Measurements from ENCODE around the gene RAB14.

The RAB14 gene

DNA sequence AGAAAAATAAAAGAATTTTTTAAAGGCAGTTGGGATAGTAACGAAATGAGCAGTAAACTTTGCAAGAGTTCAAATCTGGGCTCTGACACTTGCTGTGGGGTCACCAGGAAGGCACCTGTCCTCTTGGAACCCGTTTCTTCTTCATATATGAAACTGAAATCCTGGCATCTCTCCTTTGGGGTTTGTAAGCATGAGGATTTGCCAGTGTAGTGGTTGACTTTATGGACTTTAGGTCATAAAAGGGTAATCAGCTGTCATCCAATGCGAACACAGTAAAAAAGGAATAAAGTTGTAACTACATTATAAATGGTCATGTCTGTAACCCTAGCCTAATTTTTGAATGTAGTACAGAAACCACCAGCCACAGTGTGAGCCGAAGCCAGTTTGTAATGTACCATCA is 1.3 kb downstream of the RAB14 start:
- no peak for TF ChIP-seq HOXA7 (CRISPR knock-in tag; IDR thresholded peaks at IDR 0.05; ENCODE audit: borderline replicate concordance)
- TF ChIP-seq ZNF350 (tag by site-specific recombination; IDR thresholded peaks at IDR 0.05): peak; percentile 94
- ChIA-PET POLR2A (no interaction called here), CTCF (interaction anchor here (0.7 to 5.2 kb wide), 7 partner anchors 12 to 219 kb away, joined by 3 to 36 read pairs (median 4); no protein-coding TSS in a partner anchor)
- H3K4me1 ChIP-seq (ENCODE audit: control insufficient read depth, insufficient read depth, low read length): peaks cover 4% of the 10 kb centered on the region; the same call in 1 of the 2 replicates
- peak overlapping the region; percentile 95 for H3K4me3 ChIP-seq (ENCODE audit: low read depth, low read length)
- H3K9me3 ChIP-seq (ENCODE audit: control insufficient read depth, insufficient read depth, low read depth, low read length): no peaks in the 10 kb centered on the region
- no peaks in the 10 kb centered on the region for H3K36me3 ChIP-seq (ENCODE audit: control insufficient read depth in 2 of 2, insufficient read depth in 1 of 2, low read length in 2 of 2)
- H3K27ac ChIP-seq (ENCODE audit: extremely low read depth, low read depth, low read length): no peak overlapping the region

- no peak for TF ChIP-seq RBAK (tag by site-specific recombination; IDR thresholded peaks at IDR 0.05)
- no peak; the same call in 1 of the 2 replicates for TF ChIP-seq TCF7L2 (IDR thresholded peaks at IDR 0.05; ENCODE audit: borderline replicate concordance, low read depth, low read length)
- TF ChIP-seq ZNF580 (tag by site-specific recombination; IDR thresholded peaks at IDR 0.05): no peak
- no peak for TF ChIP-seq ZNF174 (tag by site-specific recombination; IDR thresholded peaks at IDR 0.05)
- no peak for TF ChIP-seq PRDM10 (tag by site-specific recombination; IDR thresholded peaks at IDR 0.05)
- TF ChIP-seq ZFP3 (tag by site-specific recombination; IDR thresholded peaks at IDR 0.05; ENCODE audit: low read depth): no peak
- TF ChIP-seq ZNF560 (tag by site-specific recombination; IDR thresholded peaks at IDR 0.05; ENCODE audit: borderline replicate concordance): no peak
- peak overlapping the region; percentile 95 for H3K4me3 ChIP-seq (ENCODE audit: low read depth, low read length)
- ChIA-PET CTCF (interaction anchor here (0.9 to 5.2 kb wide), 6 partner anchors 11 to 218 kb away, joined by 3 to 36 read pairs (median 4); no protein-coding TSS in a partner anchor), POLR2A (interaction anchor here (1.1 kb wide), 1 partner anchor 15 kb away, joined by 4 read pairs; no protein-coding TSS in a partner anchor)
- H3K27ac ChIP-seq (ENCODE audit: extremely low read depth, low read depth, low read length): no peak overlapping the region
- H3K36me3 ChIP-seq (ENCODE audit: control insufficient read depth in 2 of 2, insufficient read depth in 1 of 2, low read length in 2 of 2): no peaks in the 10 kb centered on the region
- H3K9me3 ChIP-seq (ENCODE audit: control insufficient read depth, insufficient read depth, low read depth, low read length): no peaks in the 10 kb centered on the region
- H3K4me1 ChIP-seq (ENCODE audit: control insufficient read depth, insufficient read depth, low read length): peaks cover 4% of the 10 kb centered on the region; the same call in 1 of the 2 replicates
Measured at GRCh38 chr9:121199921-121200320, 1.7 kb downstream of the RAB14 start.

DNA sequence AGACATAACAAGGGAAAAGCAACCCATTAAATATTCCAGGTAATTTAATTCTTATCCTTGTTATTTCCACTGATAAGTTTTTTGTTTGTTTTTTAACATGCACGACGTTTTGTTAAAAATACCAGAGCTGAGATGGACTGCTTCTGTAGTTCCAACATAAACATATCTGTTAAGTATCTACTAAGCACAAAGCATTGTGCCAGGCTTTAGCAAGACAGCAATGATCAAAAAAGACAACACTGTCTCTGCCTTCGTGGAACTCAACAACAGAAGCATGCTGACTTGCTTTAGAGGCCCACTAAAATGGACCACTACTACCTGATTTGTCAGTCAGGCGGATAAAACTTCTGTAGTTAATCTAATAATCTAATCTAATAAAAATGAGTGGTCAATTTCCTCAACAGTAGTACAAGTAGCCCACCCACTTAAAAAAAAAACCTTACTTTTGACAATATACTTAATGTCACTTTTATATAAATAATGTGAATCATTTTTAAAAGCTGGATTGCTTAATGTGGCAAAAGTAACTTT is 3.1 kb downstream of the RAB14 start:
- TF ChIP-seq SP3 (tag by site-specific recombination; IDR thresholded peaks at IDR 0.05): no peak
- TF ChIP-seq ZNF335 (tag by site-specific recombination; conservative IDR thresholded peaks at IDR 0.05): peak; percentile 71
- no peak overlapping the region for H3K27ac ChIP-seq (ENCODE audit: extremely low read depth, low read depth, low read length)
- no peaks in the 10 kb centered on the region for H3K9me3 ChIP-seq (ENCODE audit: control insufficient read depth, insufficient read depth, low read depth, low read length)
- CTCF ChIA-PET: interaction anchor here (0.7 to 5.2 kb wide), 6 partner anchors 9 to 217 kb away, joined by 3 to 36 read pairs (median 4); no protein-coding TSS in a partner anchor
- peaks cover 4% of the 10 kb centered on the region; the same call in 1 of the 2 replicates for H3K4me1 ChIP-seq (ENCODE audit: control insufficient read depth, insufficient read depth, low read length)
- POLR2A ChIA-PET: interaction anchor here (0.7 kb wide), 1 partner anchor 88 kb away, joined by 3 read pairs; no protein-coding TSS in a partner anchor
- no peaks in the 10 kb centered on the region for H3K36me3 ChIP-seq (ENCODE audit: control insufficient read depth in 2 of 2, insufficient read depth in 1 of 2, low read length in 2 of 2)
- peak overlapping the region; percentile 2 for H3K4me3 ChIP-seq (ENCODE audit: low read depth, low read length)

GRCh38 chr9:121197132-121197531 is 4.5 kb downstream of the RAB14 start:
- no peaks in the 10 kb centered on the region for H3K36me3 ChIP-seq (ENCODE audit: control insufficient read depth in 2 of 2, insufficient read depth in 1 of 2, low read length in 2 of 2)
- POLR2A ChIA-PET: no interaction called here
- H3K4me1 ChIP-seq (ENCODE audit: control insufficient read depth, insufficient read depth, low read length): peaks cover 4% of the 10 kb centered on the region; the same call in 1 of the 2 replicates
- TF ChIP-seq GLI4 (tag by site-specific recombination; IDR thresholded peaks at IDR 0.05): no peak
- no peak for TF ChIP-seq ZNF837 (tag by site-specific recombination; IDR thresholded peaks at IDR 0.05)
- peak; percentile 44; the same call in 1 of the 2 replicates for TF ChIP-seq PRDM1 (tag by site-specific recombination; IDR thresholded peaks at IDR 0.05)
- CTCF ChIA-PET: interaction anchor here (0.6 to 1.0 kb wide), 5 partner anchors 23 to 1034 kb away, joined by 3 to 4 read pairs (median 3); no protein-coding TSS in a partner anchor
- no peaks in the 10 kb centered on the region for H3K9me3 ChIP-seq (ENCODE audit: control insufficient read depth, insufficient read depth, low read depth, low read length)
- no peak overlapping the region for H3K27ac ChIP-seq (ENCODE audit: extremely low read depth, low read depth, low read length)
- H3K4me3 ChIP-seq (ENCODE audit: low read depth, low read length): no peak overlapping the region

All from HEK293 (cell line).